ELF-1 (cell line): ENCODE results near the gene FLG.
"Not testable (repeated sequence)": the region's sequence is repeated elsewhere in the genome, so short reads cannot be mapped to it uniquely, and the experiment has no call there.

ENCODE experiments used
- DNase-seq: peaks from one replicate; pipeline ENCODE4 v3.0.0-alpha.2; 2016; ENCODE audit warnings: low read depth, low spot score

Gene FLG

DNA sequence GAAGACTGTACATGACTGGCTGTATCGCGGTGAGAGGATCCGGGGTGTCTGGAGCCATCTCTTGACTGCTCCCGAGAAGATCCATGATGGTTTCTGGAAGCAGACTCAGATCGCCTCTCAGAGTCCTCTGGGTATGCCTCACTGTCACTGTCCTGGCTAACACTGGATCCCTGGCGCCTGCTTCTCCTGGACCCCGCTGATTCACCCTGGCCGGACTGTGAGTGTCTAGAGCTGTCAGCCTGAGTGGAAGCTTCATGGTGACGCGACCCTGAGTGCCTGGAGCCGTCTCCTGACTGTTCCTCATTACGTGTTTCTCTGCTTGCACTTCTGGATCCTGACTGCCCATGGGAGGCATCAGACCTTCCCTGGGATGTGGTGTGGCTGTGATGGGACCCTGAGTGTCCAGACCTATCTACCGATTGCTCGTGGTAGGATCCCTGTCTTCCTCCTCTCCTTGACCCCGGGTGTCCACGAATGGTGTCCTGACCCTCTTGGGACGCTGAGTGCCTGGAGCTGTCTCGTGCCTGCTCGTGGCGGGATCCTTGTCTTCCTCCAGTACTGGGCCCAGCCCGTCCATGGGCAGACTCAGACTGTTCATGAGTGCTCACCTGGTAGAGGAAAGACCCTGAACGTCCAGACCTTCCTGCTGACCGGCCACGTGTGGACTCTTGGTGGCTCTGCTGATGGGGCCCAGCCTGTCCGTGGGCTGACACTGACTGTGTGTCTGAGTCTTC is 21.7 kb downstream of the FLG start:
- DNase-seq: not testable (repeated sequence)

GRCh38 chr1:152256394-152256793 is 68.6 kb downstream of the FLG start:
- DNase-seq: not testable (repeated sequence)
